ENCODE measurements around the gene CADM4. TPM values are rescaled to one million over a fixed set of nuclear protein-coding genes. Genes with fewer than 3 reads are reported as not detected.

Gene CADM4
- total RNA-seq, 1 donor from 2014 or later, result 7.1 TPM

- TF ChIP-seq CTCF (IDR thresholded peaks at IDR 0.05), result no peak
- Mint-ChIP-seq H3K27me3 (ENCODE audit: low read depth) (no peaks in the 10 kb centered on the region), H3K4me1 (ENCODE audit: low read depth) (peaks cover 38% of the 10 kb centered on the region), H3K4me3 (ENCODE audit: unreplicated experiment) (peak overlapping the region; percentile 100), H3K36me3 (ENCODE audit: low read depth) (peaks cover 9% of the 10 kb centered on the region), H3K27ac (ENCODE audit: unreplicated experiment) (peak overlapping the region; percentile 73), H3K9me3 (ENCODE audit: low read depth) (no peaks in the 10 kb centered on the region)
- DNase-seq (ENCODE audit: low spot score), result no peak
These were observed 41.8 kb downstream of the CADM4 start for GRCh38 chr19:43597876-43598275.

GRCh38 chr19:43596842-43597461 lies 42.7 kb downstream of the CADM4 start:
- Mint-ChIP-seq H3K4me3 (ENCODE audit: unreplicated experiment) (peak overlapping the region; percentile 100), H3K9me3 (ENCODE audit: low read depth) (no peaks in the 10 kb centered on the region), H3K27ac (ENCODE audit: unreplicated experiment) (peak overlapping the region; percentile 100), H3K27me3 (ENCODE audit: low read depth) (no peaks in the 10 kb centered on the region), H3K4me1 (ENCODE audit: low read depth) (peaks cover 41% of the 10 kb centered on the region), H3K36me3 (ENCODE audit: low read depth) (peaks cover 13% of the 10 kb centered on the region)
- no peak for DNase-seq (ENCODE audit: low spot score)
- peak; percentile 2 for TF ChIP-seq CTCF (IDR thresholded peaks at IDR 0.05)

- no peaks in the 10 kb centered on the region for H3K9me3 Mint-ChIP-seq (ENCODE audit: low read depth)
- no peak for TF ChIP-seq CTCF (IDR thresholded peaks at IDR 0.05)
- peak within 1 kb of the TSS; percentile 100 for H3K27ac Mint-ChIP-seq (ENCODE audit: unreplicated experiment)
- peak; percentile 99 for DNase-seq (ENCODE audit: low spot score)
- H3K4me3 Mint-ChIP-seq (ENCODE audit: unreplicated experiment), result peak within 1 kb of the TSS; percentile 100
- no peaks in the 10 kb centered on the region for H3K27me3 Mint-ChIP-seq (ENCODE audit: low read depth)
- H3K4me1 Mint-ChIP-seq (ENCODE audit: low read depth), result peaks cover 41% of the 10 kb centered on the region
- H3K36me3 Mint-ChIP-seq (ENCODE audit: low read depth), result peaks cover 14% of the 10 kb centered on the region
These were observed 43.4 kb downstream of the CADM4 start, which contains the start of the genes IRGQ and ZNF576 for GRCh38 chr19:43595999-43596841. Gene IRGQ, minus strand, starts transcription at chr19:43596134. Its CDS starts 796 bp downstream, at chr19:43595338. Gene ZNF576, plus strand, starts transcription at chr19:43596595. Its CDS starts 514 bp downstream, at chr19:43597109.

GRCh38 chr19:43595605-43595998 lies 44.0 kb downstream of the CADM4 start:
- no peaks in the 10 kb centered on the region for H3K9me3 Mint-ChIP-seq (ENCODE audit: low read depth)
- H3K27me3 Mint-ChIP-seq (ENCODE audit: low read depth), result no peaks in the 10 kb centered on the region
- peaks cover 41% of the 10 kb centered on the region for H3K4me1 Mint-ChIP-seq (ENCODE audit: low read depth)
- H3K36me3 Mint-ChIP-seq (ENCODE audit: low read depth), result peaks cover 19% of the 10 kb centered on the region
- peak overlapping the region; percentile 100 for H3K27ac Mint-ChIP-seq (ENCODE audit: unreplicated experiment)
- no peak for TF ChIP-seq CTCF (IDR thresholded peaks at IDR 0.05)
- DNase-seq (ENCODE audit: low spot score), result no peak
- H3K4me3 Mint-ChIP-seq (ENCODE audit: unreplicated experiment), result peak overlapping the region; percentile 100

Data from chondrocyte (in vitro differentiated cells).